ENCODE data around the gene TBC1D14. TPM values are rescaled to one million over a fixed set of nuclear protein-coding genes. Genes with fewer than 3 reads are reported as not detected.

The TBC1D14 gene
- total RNA-seq, 1 experiment from 2014 or later: 50.2 TPM

DNA sequence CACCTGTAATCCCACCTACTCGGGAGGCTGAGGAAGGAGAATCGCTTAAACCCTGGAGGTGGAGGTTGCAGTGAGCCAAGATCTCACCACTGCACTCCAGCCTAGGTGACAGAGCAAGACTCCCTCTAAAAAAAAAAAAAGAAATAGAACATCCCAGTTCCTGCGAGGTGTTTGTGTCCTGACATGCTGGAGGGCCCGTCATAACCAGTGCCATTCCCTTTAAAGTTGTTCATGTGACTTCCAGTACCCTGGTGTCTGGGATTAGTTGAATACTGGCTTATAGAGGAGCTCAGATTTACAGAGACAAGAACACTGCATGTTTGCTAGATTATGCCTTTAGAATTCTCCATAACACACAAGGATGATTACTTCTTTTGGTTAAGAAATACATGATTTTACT, 95.9 kb downstream of the TBC1D14 start:
- Mint-ChIP-seq H3K9me3 (no peaks in the 10 kb centered on the region), H3K4me3 (no peak overlapping the region), H3K27me3 (ENCODE audit: low read depth) (no peaks in the 10 kb centered on the region), H3K27ac (no peak overlapping the region), H3K4me1 (peaks cover 26 to 41% of the 10 kb centered on the region in 2 experiments), H3K36me3 (ENCODE audit: insufficient read depth in 1 of 3, low read depth in 3 of 3) (peaks cover 31 to 82% (median 69%) of the 10 kb centered on the region in 3 experiments; a peak in 6 of 7 replicates)
- Histone ChIP-seq H3K9me3 (ENCODE audit: control insufficient read depth, low read depth, low read length) (no peaks in the 10 kb centered on the region), H2BK5ac (ENCODE audit: insufficient read length, low read length) (no peak overlapping the region), H3K4ac (ENCODE audit: low read depth, low read length) (no peak overlapping the region), H3K23ac (ENCODE audit: insufficient read length, low read depth, low read length) (no peak overlapping the region), H2BK12ac (ENCODE audit: insufficient read length, low read depth, low read length) (no peak overlapping the region), H2AK5ac (ENCODE audit: insufficient read length, low read length) (no peak overlapping the region), H3K9ac (ENCODE audit: extremely low read depth, insufficient read length, low read length) (no peak overlapping the region), H3K18ac (ENCODE audit: insufficient read length, low read depth, low read length) (no peak overlapping the region), H3K4me1 (ENCODE audit: insufficient read depth, low read length) (peaks cover 4% of the 10 kb centered on the region), H4K91ac (ENCODE audit: insufficient read length, low read depth, low read length) (no peak overlapping the region), H2BK15ac (ENCODE audit: low read depth, low read length) (no peak overlapping the region), H3K14ac (ENCODE audit: insufficient read depth, low read length) (no peak overlapping the region), H4K20me1 (ENCODE audit: control insufficient read depth, insufficient read depth, insufficient read length) (no peaks in the 10 kb centered on the region), H3K4me2 (ENCODE audit: insufficient read depth, insufficient read length, low read length) (no peak overlapping the region), H2BK120ac (ENCODE audit: low read depth, low read length, poor library complexity, severe bottlenecking) (no peak overlapping the region), H3T11ph (ENCODE audit: low read length) (no peak overlapping the region), H3K56ac (ENCODE audit: insufficient read length, low read depth, low read length) (no peak overlapping the region), H3K27me3 (ENCODE audit: insufficient read depth, low read length) (no peaks in the 10 kb centered on the region), H2BK20ac (ENCODE audit: low read depth, low read length, poor library complexity, severe bottlenecking) (no peak overlapping the region), H3K27ac (ENCODE audit: insufficient read length, low read depth, low read length) (no peak overlapping the region), H4K8ac (replicated peaks; ENCODE audit: insufficient read length, low read depth, low read length) (no peak overlapping the region), H4K5ac (ENCODE audit: insufficient read length, low read depth, low read length) (no peak overlapping the region), H3K23me2 (ENCODE audit: insufficient read length, low read depth, low read length, poor library complexity, severe bottlenecking) (no peaks in the 10 kb centered on the region), H3K79me2 (ENCODE audit: insufficient read depth, low read length) (no peaks in the 10 kb centered on the region), H2AFZ (ENCODE audit: low read length) (no peak overlapping the region), H3K79me1 (ENCODE audit: insufficient read depth, low read depth, low read length, poor library complexity, severe bottlenecking) (no peaks in the 10 kb centered on the region)
- WGBS (ENCODE audit: extremely low coverage, insufficient read length, low lambda C conversion rate): no CpG with 5 or more reads among the region's 4 CpGs
- TF ChIP-seq, protein P1, sequence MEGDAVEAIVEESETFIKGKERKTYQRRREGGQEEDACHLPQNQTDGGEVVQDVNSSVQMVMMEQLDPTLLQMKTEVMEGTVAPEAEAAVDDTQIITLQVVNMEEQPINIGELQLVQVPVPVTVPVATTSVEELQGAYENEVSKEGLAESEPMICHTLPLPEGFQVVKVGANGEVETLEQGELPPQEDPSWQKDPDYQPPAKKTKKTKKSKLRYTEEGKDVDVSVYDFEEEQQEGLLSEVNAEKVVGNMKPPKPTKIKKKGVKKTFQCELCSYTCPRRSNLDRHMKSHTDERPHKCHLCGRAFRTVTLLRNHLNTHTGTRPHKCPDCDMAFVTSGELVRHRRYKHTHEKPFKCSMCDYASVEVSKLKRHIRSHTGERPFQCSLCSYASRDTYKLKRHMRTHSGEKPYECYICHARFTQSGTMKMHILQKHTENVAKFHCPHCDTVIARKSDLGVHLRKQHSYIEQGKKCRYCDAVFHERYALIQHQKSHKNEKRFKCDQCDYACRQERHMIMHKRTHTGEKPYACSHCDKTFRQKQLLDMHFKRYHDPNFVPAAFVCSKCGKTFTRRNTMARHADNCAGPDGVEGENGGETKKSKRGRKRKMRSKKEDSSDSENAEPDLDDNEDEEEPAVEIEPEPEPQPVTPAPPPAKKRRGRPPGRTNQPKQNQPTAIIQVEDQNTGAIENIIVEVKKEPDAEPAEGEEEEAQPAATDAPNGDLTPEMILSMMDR (conservative IDR thresholded peaks at IDR 0.05): no peak
- DNase-seq: no peak
